Nephron (organoid): ENCODE measurements around the gene SLC39A9.

Experiments used
- H3K27ac Mint-ChIP-seq, 3 experiments: 2 replicates each; pipeline ENCODE4 v1.8.0; 2020; ENCODE audit warnings: mixed read lengths in 3 of 3, mild to moderate bottlenecking in 2 of 3, moderate library complexity in 1 of 3
- H3K27me3 Mint-ChIP-seq: 2 replicates; pipeline ENCODE4 v1.8.0; 2021; ENCODE audit warnings: low read depth, mild to moderate bottlenecking, moderate library complexity, mixed read lengths
- H3K36me3 Mint-ChIP-seq: 2 replicates; pipeline ENCODE4 v1.8.0; 2020; ENCODE audit warnings: low read depth, mixed read lengths
- H3K4me1 Mint-ChIP-seq: 2 replicates; pipeline ENCODE4 v1.8.0; 2020; ENCODE audit warnings: mixed read lengths
- H3K4me3 Mint-ChIP-seq, 3 experiments: 2 replicates each; pipeline ENCODE4 v1.8.0; 2020; ENCODE audit warnings: mild to moderate bottlenecking in 3 of 3, mixed read lengths in 3 of 3, moderate library complexity in 2 of 3
- H3K9me3 Mint-ChIP-seq: 2 replicates; pipeline ENCODE4 v1.8.0; 2020; ENCODE audit warnings: mixed read lengths
- CTCF ChIP-seq, 3 experiments: fragments of 200-600 bp; sonication (generic); IDR thresholded peaks; one replicate each; pipeline ENCODE4 v1.5.0; 2021; ENCODE audit warnings: antibody characterized with exemption in 3 of 3; ENCODE audit not compliant: unreplicated experiment in 3 of 3

Gene SLC39A9

GRCh38 chr14:69372146-69372545, 26.3 kb upstream of the SLC39A9 start:
- Mint-ChIP-seq H3K4me3 (no peak overlapping the region), H3K9me3 (peaks cover 14% of the 10 kb centered on the region), H3K27me3 (no peaks in the 10 kb centered on the region), H3K36me3 (peaks cover 46% of the 10 kb centered on the region), H3K4me1 (no peaks in the 10 kb centered on the region), H3K27ac (no peak overlapping the region)
- TF ChIP-seq CTCF (IDR thresholded peaks at IDR 0.05; ENCODE audit: unreplicated experiment in 3 of 3) = no peak

GRCh38 chr14:69373104-69373503, 25.4 kb upstream of the SLC39A9 start:
- Mint-ChIP-seq H3K9me3 (peaks cover 14% of the 10 kb centered on the region), H3K27ac (no peak overlapping the region), H3K4me1 (no peaks in the 10 kb centered on the region), H3K4me3 (no peak overlapping the region), H3K27me3 (no peaks in the 10 kb centered on the region), H3K36me3 (peaks cover 50% of the 10 kb centered on the region)
- TF ChIP-seq CTCF (IDR thresholded peaks at IDR 0.05; ENCODE audit: unreplicated experiment in 3 of 3) = no peak

- TF ChIP-seq CTCF (IDR thresholded peaks at IDR 0.05; ENCODE audit: unreplicated experiment in 3 of 3) = no peak
- peaks cover 14% of the 10 kb centered on the region for H3K9me3 Mint-ChIP-seq
- H3K4me3 Mint-ChIP-seq = no peak overlapping the region
- peaks cover 58% of the 10 kb centered on the region for H3K36me3 Mint-ChIP-seq
- H3K4me1 Mint-ChIP-seq = no peaks in the 10 kb centered on the region
- H3K27ac Mint-ChIP-seq = no peak overlapping the region
- H3K27me3 Mint-ChIP-seq = no peaks in the 10 kb centered on the region
These were observed 24.3 kb upstream of the SLC39A9 start for GRCh38 chr14:69374235-69374634.

GRCh38 chr14:69375182-69375581, 23.3 kb upstream of the SLC39A9 start:
- Mint-ChIP-seq H3K27ac (no peak overlapping the region), H3K36me3 (peaks cover 68% of the 10 kb centered on the region), H3K9me3 (peaks cover 14% of the 10 kb centered on the region), H3K27me3 (no peaks in the 10 kb centered on the region), H3K4me3 (no peak overlapping the region), H3K4me1 (no peaks in the 10 kb centered on the region)
- no peak for TF ChIP-seq CTCF (IDR thresholded peaks at IDR 0.05; ENCODE audit: unreplicated experiment in 3 of 3)

GRCh38 chr14:69375722-69376121, 22.8 kb upstream of the SLC39A9 start:
- H3K27ac Mint-ChIP-seq = no peak overlapping the region
- TF ChIP-seq CTCF (IDR thresholded peaks at IDR 0.05; ENCODE audit: unreplicated experiment in 3 of 3) = no peak
- H3K36me3 Mint-ChIP-seq = peaks cover 73% of the 10 kb centered on the region
- no peaks in the 10 kb centered on the region for H3K27me3 Mint-ChIP-seq
- H3K9me3 Mint-ChIP-seq = peaks cover 14% of the 10 kb centered on the region
- no peaks in the 10 kb centered on the region for H3K4me1 Mint-ChIP-seq
- H3K4me3 Mint-ChIP-seq = no peak overlapping the region

GRCh38 chr14:69376439-69376838, 22.1 kb upstream of the SLC39A9 start:
- Mint-ChIP-seq H3K36me3 (peaks cover 77% of the 10 kb centered on the region), H3K27me3 (no peaks in the 10 kb centered on the region), H3K4me3 (no peak overlapping the region), H3K9me3 (peaks cover 14% of the 10 kb centered on the region), H3K27ac (no peak overlapping the region), H3K4me1 (no peaks in the 10 kb centered on the region)
- no peak for TF ChIP-seq CTCF (IDR thresholded peaks at IDR 0.05; ENCODE audit: unreplicated experiment in 3 of 3)
